OCI-LY1 (cell line): ENCODE data around the gene SCN1B.

Source experiments
- H2AFZ ChIP-seq: fragments of 200-600 bp; sonication (generic), shearing (Covaris generic); 2 replicates; pipeline ENCODE4 v1.6.0; 2014; ENCODE audit warnings: antibody characterized with exemption, mild to moderate bottlenecking, low read length
- H3F3A ChIP-seq: fragments of 200-600 bp; sonication (generic), shearing (Covaris generic); 2 replicates; pipeline ENCODE4 v1.6.0; 2014; ENCODE audit warnings: mild to moderate bottlenecking, antibody characterized with exemption, low read length, moderate library complexity; ENCODE audit not compliant: insufficient read depth
- H3K27ac ChIP-seq: fragments of 200-600 bp; sonication (generic); 2 replicates; pipeline ENCODE4 v1.5.1; 2014; ENCODE audit warnings: low read length, mixed run types, mild to moderate bottlenecking, low read depth; ENCODE audit not compliant: poor library complexity, severe bottlenecking
- H3K27me3 ChIP-seq: fragments of 200-600 bp; sonication (generic); 2 replicates; pipeline ENCODE4 v1.6.0; 2014; ENCODE audit warnings: antibody characterized with exemption, mild to moderate bottlenecking, low read length, moderate library complexity; ENCODE audit not compliant: insufficient read depth
- H3K36me3 ChIP-seq: fragments of 200-600 bp; sonication (generic); 2 replicates; pipeline ENCODE4 v1.6.1; 2014; ENCODE audit warnings: mild to moderate bottlenecking, antibody characterized with exemption, low read length, moderate library complexity, mixed read lengths; ENCODE audit not compliant: insufficient read depth
- H3K4me1 ChIP-seq: fragments of 200-600 bp; sonication (generic); 2 replicates; pipeline ENCODE4 v1.5.1; 2014; ENCODE audit warnings: mild to moderate bottlenecking, low read length, moderate library complexity; ENCODE audit not compliant: insufficient read depth, severe bottlenecking
- H3K4me2 ChIP-seq: fragments of 200-600 bp; sonication (generic), shearing (Covaris generic); 2 replicates; pipeline ENCODE4 v1.6.1; 2014; ENCODE audit warnings: low read length
- H3K4me3 ChIP-seq: fragments of 200-600 bp; sonication (generic); 2 replicates; pipeline ENCODE4 v1.5.1; 2014; ENCODE audit warnings: low read length, low read depth, mild to moderate bottlenecking, mixed read lengths; ENCODE audit not compliant: poor library complexity, severe bottlenecking
- H3K79me2 ChIP-seq: fragments of 200-600 bp; shearing (Covaris generic); 2 replicates; pipeline ENCODE4 v1.6.1; 2016; ENCODE audit warnings: mixed run types, low read length, mixed read lengths; ENCODE audit not compliant: insufficient read depth
- H3K9ac ChIP-seq: fragments of 200-600 bp; sonication (generic), shearing (Covaris generic); 2 replicates; pipeline ENCODE4 v1.6.1; 2014; ENCODE audit warnings: mild to moderate bottlenecking, low read length, mixed read lengths
- H3K9me2 ChIP-seq: fragments of 200-600 bp; sonication (generic), shearing (Covaris generic); 2 replicates; pipeline ENCODE4 v1.6.1; 2014; ENCODE audit warnings: low read depth, mild to moderate bottlenecking, low read length, mixed read lengths
- H3K9me3 ChIP-seq: fragments of 200-600 bp; shearing (Covaris generic); 2 replicates; pipeline ENCODE4 v1.6.1; 2014; ENCODE audit warnings: low read length, mixed read lengths
- H4K20me1 ChIP-seq: fragments of 200-600 bp; sonication (generic), shearing (Covaris generic); 2 replicates; pipeline ENCODE4 v1.6.0; 2016; ENCODE audit warnings: mild to moderate bottlenecking, low read length; ENCODE audit not compliant: insufficient read depth
- CTCF ChIP-seq: fragments of 200-600 bp; sonication (generic), shearing (Covaris generic); IDR thresholded peaks from 2 replicates; pipeline ENCODE4 v1.5.1; 2017; ENCODE audit warnings: mild to moderate bottlenecking, antibody characterized with exemption, low read length, moderate library complexity, mixed read lengths
- EZH2 ChIP-seq: fragments of 200-600 bp; sonication (generic), shearing (Covaris generic); IDR thresholded peaks from 2 replicates; pipeline ENCODE4 v1.8.0; 2017; ENCODE audit warnings: borderline replicate concordance, mixed run types, mild to moderate bottlenecking, antibody characterized with exemption, low read length, moderate library complexity, mixed read lengths

Gene SCN1B

GRCh38 chr19:35059006-35059798, 28.9 kb downstream of the SCN1B start:
- no peak overlapping the region for H2AFZ ChIP-seq
- H3K27me3 ChIP-seq, result no peaks in the 10 kb centered on the region
- TF ChIP-seq CTCF, result no peak
- TF ChIP-seq EZH2, result no peak

GRCh38 chr19:35059799-35060091, 29.5 kb downstream of the SCN1B start:
- Histone ChIP-seq H3K27ac (no peak overlapping the region), H3K27me3 (no peaks in the 10 kb centered on the region), H3K4me1 (peaks cover 3% of the 10 kb centered on the region), H3K9me3 (no peaks in the 10 kb centered on the region), H3F3A (no peaks in the 10 kb centered on the region), H3K9me2 (no peaks in the 10 kb centered on the region), H3K4me2 (no peak overlapping the region), H3K36me3 (no peaks in the 10 kb centered on the region), H2AFZ (no peak overlapping the region), H3K79me2 (no peaks in the 10 kb centered on the region), H4K20me1 (no peaks in the 10 kb centered on the region), H3K4me3 (no peak overlapping the region), H3K9ac (no peak overlapping the region)
- TF ChIP-seq EZH2, result no peak
- TF ChIP-seq CTCF, result no peak

More at GRCh38 chr19:35059006-35059798, 28.9 kb downstream of the SCN1B start:
- no peaks in the 10 kb centered on the region for H3K4me1 ChIP-seq
- no peaks in the 10 kb centered on the region for H3K36me3 ChIP-seq
- no peak overlapping the region for H3K4me3 ChIP-seq
- H4K20me1 ChIP-seq, result no peaks in the 10 kb centered on the region
- H3K9me3 ChIP-seq, result no peaks in the 10 kb centered on the region
- no peak overlapping the region for H3K9ac ChIP-seq
- no peak overlapping the region for H3K4me2 ChIP-seq
- H3K79me2 ChIP-seq, result no peaks in the 10 kb centered on the region
- no peak overlapping the region for H3K27ac ChIP-seq
- H3K9me2 ChIP-seq, result no peaks in the 10 kb centered on the region
- no peaks in the 10 kb centered on the region for H3F3A ChIP-seq

- Histone ChIP-seq H3K4me2 (no peak overlapping the region), H3F3A (no peaks in the 10 kb centered on the region), H3K27ac (no peak overlapping the region), H3K27me3 (no peaks in the 10 kb centered on the region), H3K9me3 (no peaks in the 10 kb centered on the region), H3K79me2 (no peaks in the 10 kb centered on the region), H2AFZ (no peak overlapping the region), H3K4me1 (peaks cover 3% of the 10 kb centered on the region), H4K20me1 (no peaks in the 10 kb centered on the region), H3K36me3 (no peaks in the 10 kb centered on the region), H3K9me2 (no peaks in the 10 kb centered on the region), H3K4me3 (no peak overlapping the region), H3K9ac (no peak overlapping the region)
- TF ChIP-seq CTCF (no peak), EZH2 (no peak)
These were observed 30.0 kb downstream of the SCN1B start for GRCh38 chr19:35060160-35060855.
